ENCODE data around the gene GPC3. TPM values are rescaled to one million over a fixed set of nuclear protein-coding genes. Genes with fewer than 3 reads are reported as not detected.

The GPC3 gene
- total and polyA plus RNA-seq, 2 donors (not counting 3 experiments of a cell fraction or from before 2014, with no cell fraction given) = not detected

DNA sequence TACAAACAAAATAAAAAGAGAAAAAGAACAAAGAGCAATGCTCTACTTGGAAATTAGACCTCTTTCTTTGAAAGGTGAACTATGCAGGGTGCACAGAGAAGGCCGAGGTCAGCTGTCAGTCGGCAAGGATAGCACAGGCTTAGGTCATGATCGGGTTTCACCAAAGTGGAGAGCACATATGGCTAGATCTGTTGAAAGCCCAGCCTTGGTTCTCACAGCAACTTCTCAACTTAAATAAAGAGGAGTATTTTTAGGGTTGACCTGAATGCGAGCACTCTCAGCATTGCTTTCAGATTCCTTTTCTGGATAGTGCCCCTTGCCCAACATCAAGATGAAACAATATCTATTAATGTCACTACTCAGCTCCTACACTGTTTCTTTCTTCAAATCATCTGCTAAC, 447.2 kb downstream of the GPC3 start:
- ChIA-PET POLR2A (no interaction called here), CTCF (no interaction called here)
- Histone ChIP-seq H2AFZ (ENCODE audit: low read depth, low read length) (no peak overlapping the region), H3K4me2 (ENCODE audit: insufficient read depth, low read length) (no peak overlapping the region), H3K36me3 (ENCODE audit: control insufficient read depth in 2 of 2, extremely low read depth in 1 of 2, insufficient read depth in 2 of 2, low read length in 2 of 2) (no peaks in the 10 kb centered on the region), H3K9me1 (replicated peaks; ENCODE audit: control insufficient read depth, extremely low read depth, insufficient read depth, low read length) (no peaks in the 10 kb centered on the region), H3K27ac (ENCODE audit: insufficient read depth, low read depth, low read length) (no peak overlapping the region), H3K27me3 (ENCODE audit: control insufficient read depth in 2 of 2, insufficient read depth in 2 of 2, low read length in 2 of 2) (no peaks in the 10 kb centered on the region), H3K4me1 (ENCODE audit: control insufficient read depth, extremely low read depth, insufficient read depth, low read length) (no peaks in the 10 kb centered on the region), H3K9me3 (replicated peaks; ENCODE audit: control insufficient read depth, insufficient read depth, low read length) (no peaks in the 10 kb centered on the region), H3K4me3 (replicated peaks in 1 of 3; ENCODE audit: insufficient read depth in 1 of 3, low read depth in 1 of 3, low read length in 3 of 3) (no peak overlapping the region), H4K20me1 (replicated peaks; ENCODE audit: control insufficient read depth, extremely low read depth, insufficient read depth, low read length) (no peaks in the 10 kb centered on the region), H3K9ac (replicated peaks; ENCODE audit: extremely low read depth, insufficient read depth, low read length) (no peak overlapping the region), H3K79me2 (ENCODE audit: control insufficient read depth, insufficient read depth, low read length) (no peaks in the 10 kb centered on the region)
- FAIRE-seq = no peak
- BruUV-seq (replicated peaks) = no TSS peak
- dilution Hi-C loops (cut with MboI; ENCODE audit: extremely low pct_ligation_motif_present, low sequenced_read_pairs) = no loop called here
- no peak for TF ChIP-seq POLR2A (IDR thresholded peaks at IDR 0.05; ENCODE audit: low read depth, low read length)
- no peak for TF ChIP-seq POLR2AphosphoS5 (IDR thresholded peaks at IDR 0.05; ENCODE audit: insufficient read depth, low read depth, low read length)
- no peak for TF ChIP-seq EZH2 (IDR thresholded peaks at IDR 0.05; ENCODE audit: borderline replicate concordance, low read depth, low read length, severe bottlenecking)
- TF ChIP-seq, protein P1, sequence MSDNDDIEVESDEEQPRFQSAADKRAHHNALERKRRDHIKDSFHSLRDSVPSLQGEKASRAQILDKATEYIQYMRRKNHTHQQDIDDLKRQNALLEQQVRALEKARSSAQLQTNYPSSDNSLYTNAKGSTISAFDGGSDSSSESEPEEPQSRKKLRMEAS (IDR thresholded peaks at IDR 0.05; ENCODE audit: insufficient read depth, insufficient read length) = no peak
- TF ChIP-seq FOS (IDR thresholded peaks at IDR 0.05; ENCODE audit: borderline replicate concordance, insufficient read depth, low read length) = no peak
- no peak for TF ChIP-seq JUN (IDR thresholded peaks at IDR 0.05; ENCODE audit: borderline replicate concordance, insufficient read depth, insufficient read length, low read depth)
- no peak for TF ChIP-seq MYC (IDR thresholded peaks at IDR 0.05; ENCODE audit: low read depth, low read length)
- TF ChIP-seq CTCF (IDR thresholded peaks at IDR 0.05; ENCODE audit: extremely low read depth in 1 of 2, insufficient read depth in 1 of 2, low read depth in 1 of 2, low read length in 2 of 2) = no peak
- intact Hi-C loops (cut with micrococcal nuclease) = no loop called here
- DNase-seq (ENCODE audit: low read depth, low spot score) = no peak
